DND-41 (cell line): ENCODE measurements around the gene SDCCAG8.

Source experiments
- ATAC-seq: fragments of 200-7000 bp; cut with Tn5 transposase; 3 replicates; pipeline ENCODE4 v1.9.1; 2021; ENCODE audit warnings: low read depth; ENCODE audit not compliant: insufficient read depth
- DNase-seq: peaks from one replicate; pipeline ENCODE4 v3.0.0-alpha.2; 2020
- H2AFZ ChIP-seq: 2 replicates; pipeline ENCODE4 v1.6.0; 2012; ENCODE audit warnings: low read depth, low read length
- H3K27ac ChIP-seq: 2 replicates; pipeline ENCODE4 v1.5.1; 2012; ENCODE audit warnings: low read length, inconsistent platforms
- H3K27me3 ChIP-seq: fragments of 200-600 bp; sonication (generic); 2 replicates; pipeline ENCODE4 v1.6.0; 2012; ENCODE audit warnings: low read length, mild to moderate bottlenecking, inconsistent platforms; ENCODE audit not compliant: insufficient read depth, poor library complexity
- H3K36me3 ChIP-seq: 2 replicates; pipeline ENCODE4 v1.5.1; 2012; ENCODE audit warnings: low read length, inconsistent platforms; ENCODE audit not compliant: insufficient read depth
- H3K4me1 ChIP-seq: 2 replicates; pipeline ENCODE4 v1.5.1; 2012; ENCODE audit warnings: mild to moderate bottlenecking, low read length; ENCODE audit not compliant: insufficient read depth
- H3K4me2 ChIP-seq: 2 replicates; pipeline ENCODE4 v1.6.0; 2012; ENCODE audit warnings: mild to moderate bottlenecking, moderate library complexity, low read length, inconsistent platforms; ENCODE audit not compliant: insufficient read depth
- H3K4me3 ChIP-seq, 2 experiments: fragments of 200-600 bp in 1 of 2; shearing (Covaris generic) in 1 of 2; 2 replicates each; pipeline ENCODE4 v1.5.1; 2012 to 2016; ENCODE audit warnings: inconsistent platforms in 2 of 2, low read length in 2 of 2, mild to moderate bottlenecking in 2 of 2, low read depth in 1 of 2, moderate library complexity in 1 of 2
- H3K79me2 ChIP-seq: 2 replicates; pipeline ENCODE4 v1.6.0; 2012; ENCODE audit warnings: low read length, inconsistent platforms; ENCODE audit not compliant: insufficient read depth
- H3K9ac ChIP-seq: 2 replicates; pipeline ENCODE4 v1.6.0; 2012; ENCODE audit warnings: low read depth, mild to moderate bottlenecking, inconsistent platforms, low read length, moderate library complexity
- H3K9me3 ChIP-seq: 2 replicates; pipeline ENCODE4 v1.5.1; 2012; ENCODE audit warnings: low read length, moderate library complexity, mild to moderate bottlenecking, inconsistent platforms; ENCODE audit not compliant: insufficient read depth, severe bottlenecking
- H4K20me1 ChIP-seq: 2 replicates; pipeline ENCODE4 v1.6.0; 2012; ENCODE audit warnings: low read length; ENCODE audit not compliant: insufficient read depth
- CTCF ChIP-seq: IDR thresholded peaks from 2 replicates; pipeline ENCODE4 v1.5.1; 2012; ENCODE audit warnings: borderline replicate concordance, low read length, moderate library complexity, mild to moderate bottlenecking; ENCODE audit not compliant: poor library complexity, severe bottlenecking; ENCODE audit errors: extremely low read depth
- EZH2 ChIP-seq: IDR thresholded peaks from 3 replicates; pipeline ENCODE4 v1.6.1; 2012; ENCODE audit warnings: borderline replicate concordance, low read depth, mild to moderate bottlenecking, moderate library complexity, low read length, inconsistent platforms; ENCODE audit not compliant: severe bottlenecking

SDCCAG8 gene

DNA sequence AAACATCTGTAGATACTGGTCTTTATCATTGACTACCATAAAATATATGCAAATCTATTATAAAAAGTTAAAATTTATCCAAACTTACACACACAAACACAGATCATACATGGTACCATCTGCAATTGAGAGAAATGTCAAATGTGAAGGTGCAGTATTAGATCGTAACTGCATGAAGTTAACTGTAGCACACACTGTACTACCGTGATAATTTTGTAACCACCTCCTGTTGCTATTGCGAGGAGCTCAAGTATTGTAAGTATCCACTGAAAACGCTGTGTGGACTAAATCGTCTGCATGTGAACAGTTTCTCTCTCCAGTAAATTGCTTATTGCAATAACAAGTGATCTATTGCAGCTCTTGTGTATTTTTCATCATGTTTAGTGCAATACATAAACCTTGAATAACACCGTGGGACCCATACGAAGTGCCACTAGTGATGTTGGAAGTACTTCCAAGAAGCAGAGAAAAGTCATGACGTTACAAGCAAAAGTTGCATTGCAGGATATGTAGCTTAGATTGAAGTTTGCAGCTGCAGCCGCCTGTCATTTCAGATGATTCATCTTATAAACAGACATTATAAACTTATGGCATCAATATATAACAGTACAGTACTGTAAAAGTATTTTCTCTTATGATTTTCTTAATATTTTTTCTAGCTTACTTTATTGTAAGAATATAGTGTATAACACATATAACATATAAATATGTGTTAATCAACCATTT is 172.9 kb downstream of the SDCCAG8 start:
- Histone ChIP-seq H2AFZ (peak overlapping the region; percentile 66), H3K4me2 (peak overlapping the region; percentile 55), H3K27ac (peak overlapping the region; percentile 98), H3K4me1 (peaks cover 21% of the 10 kb centered on the region), H4K20me1 (no peaks in the 10 kb centered on the region), H3K4me3 (peak overlapping the region in 1 of 2 experiments; percentile 47; a peak in 2 of 4 replicates), H3K79me2 (no peaks in the 10 kb centered on the region), H3K36me3 (peaks cover 19% of the 10 kb centered on the region; the same call in 1 of the 2 replicates), H3K27me3 (no peaks in the 10 kb centered on the region), H3K9me3 (no peaks in the 10 kb centered on the region), H3K9ac (peak overlapping the region; percentile 49)
- TF ChIP-seq CTCF: no peak
- no peak for TF ChIP-seq EZH2
- ATAC-seq: peak; percentile 98
- peak; percentile 37 for DNase-seq

- H3K9me3 ChIP-seq: no peaks in the 10 kb centered on the region
- H3K27me3 ChIP-seq: no peaks in the 10 kb centered on the region
- no peak overlapping the region for H3K27ac ChIP-seq
- peaks cover 13% of the 10 kb centered on the region; the same call in 1 of the 2 replicates for H3K36me3 ChIP-seq
- no peak for DNase-seq
- no peaks in the 10 kb centered on the region for H4K20me1 ChIP-seq
- no peak overlapping the region for H3K9ac ChIP-seq
- TF ChIP-seq EZH2: no peak
- TF ChIP-seq CTCF: no peak
- no peak overlapping the region for H2AFZ ChIP-seq
- no peak overlapping the region for H3K4me2 ChIP-seq
- ATAC-seq: no peak
- H3K79me2 ChIP-seq: no peaks in the 10 kb centered on the region
- no peak overlapping the region for H3K4me3 ChIP-seq
- peaks cover 21% of the 10 kb centered on the region for H3K4me1 ChIP-seq
Observed at GRCh38 chr1:243431591-243431990, 175.8 kb downstream of the SDCCAG8 start.

DNA sequence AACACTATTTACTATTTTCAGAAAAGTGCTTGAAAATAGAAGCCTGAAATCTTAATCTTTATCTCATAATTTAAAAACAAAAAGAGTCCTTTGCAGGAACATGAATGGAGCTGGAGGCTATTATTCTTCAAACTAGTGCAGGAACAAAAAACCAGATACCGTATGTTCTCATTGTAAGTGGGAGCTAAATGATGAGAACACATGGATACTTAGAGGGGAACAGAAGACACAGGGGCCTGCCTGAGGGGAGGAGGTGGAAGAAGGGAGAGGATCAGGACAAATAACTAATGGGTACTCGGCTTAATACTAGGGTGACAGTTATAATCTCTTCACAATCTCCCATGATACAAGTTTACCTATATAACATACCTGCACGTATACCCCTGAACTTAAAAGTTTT is 176.3 kb downstream of the SDCCAG8 start:
- H3K4me1 ChIP-seq: peaks cover 21% of the 10 kb centered on the region
- H3K27ac ChIP-seq: no peak overlapping the region
- H2AFZ ChIP-seq: no peak overlapping the region; the same call in 1 of the 2 replicates
- DNase-seq (no peak), ATAC-seq (no peak)
- TF ChIP-seq EZH2: no peak
- no peak for TF ChIP-seq CTCF
- H3K9me3 ChIP-seq: no peaks in the 10 kb centered on the region
- no peak overlapping the region for H3K4me3 ChIP-seq
- no peak overlapping the region for H3K4me2 ChIP-seq
- peaks cover 8% of the 10 kb centered on the region; the same call in 1 of the 2 replicates for H3K36me3 ChIP-seq
- no peak overlapping the region for H3K9ac ChIP-seq
- H4K20me1 ChIP-seq: no peaks in the 10 kb centered on the region
- no peaks in the 10 kb centered on the region for H3K27me3 ChIP-seq
- H3K79me2 ChIP-seq: no peaks in the 10 kb centered on the region
